GM12872 (cell line): ENCODE measurements around the gene CDC6.
A peak's percentile ranks its signal among the peaks of the same experiment; 100 is the strongest.

Source experiments
- CTCF ChIP-seq: IDR thresholded peaks from 3 replicates; pipeline ENCODE4 v1.5.1; 2011; ENCODE audit warnings: low read depth, mild to moderate bottlenecking, low read length, moderate library complexity; ENCODE audit not compliant: insufficient read depth

Gene CDC6

GRCh38 chr17:40335620-40336019 is 47.9 kb downstream of the CDC6 start:
- TF ChIP-seq CTCF: no peak

GRCh38 chr17:40337351-40337750 is 49.7 kb downstream of the CDC6 start:
- TF ChIP-seq CTCF: no peak

GRCh38 chr17:40338058-40338457 is 50.4 kb downstream of the CDC6 start:
- no peak for TF ChIP-seq CTCF

GRCh38 chr17:40338941-40339649 is 51.4 kb downstream of the CDC6 start:
- no peak for TF ChIP-seq CTCF

- TF ChIP-seq CTCF: no peak
These were observed 52.6 kb downstream of the CDC6 start for GRCh38 chr17:40340327-40340726.

- TF ChIP-seq CTCF: peak; percentile 25; the same call in 1 of the 3 replicates
These were observed 53.5 kb downstream of the CDC6 start for GRCh38 chr17:40340880-40341807.

GRCh38 chr17:40341808-40342503 is 54.3 kb downstream of the CDC6 start:
- no peak for TF ChIP-seq CTCF
